T-cell (primary cell): ENCODE measurements around the gene MAP1B. TPM values are rescaled to one million over a fixed set of nuclear protein-coding genes. Genes with fewer than 3 reads are reported as not detected.
A peak's percentile ranks its signal among the peaks of the same experiment; 100 is the strongest.

Experiments used
- ATAC-seq, 4 experiments: fragments of 200-7000 bp in 3 of 4; fragments of 150-1000 bp in 1 of 4; cut with Tn5 transposase; replicated peaks in 1 of 4; 1 replicate in 3 of 4; 2 replicates in 1 of 4; pipeline ENCODE4 v1.10.0; 2021; ENCODE audit warnings: moderate library complexity in 3 of 4, mild to moderate bottlenecking in 2 of 4, moderate number of reproducible peaks in 1 of 4
- CTCF ChIA-PET, 2 donors: fragments of 300-600 bp; sonication (Branson Sonifier 250); formaldehyde crosslinking; loops; one replicate each; lab custom pipeline; 2022; ENCODE audit warnings: antibody characterized with exemption in 2 of 2; lab: Charles Lee
- POLR2A ChIA-PET, 2 donors: fragments of 300-600 bp; sonication (Branson Sonifier 250); formaldehyde crosslinking; loops; one replicate each; lab custom pipeline; 2022; ENCODE audit warnings: antibody characterized with exemption in 2 of 2; lab: Charles Lee
- DNase-seq, 35 experiments: peaks; one replicate each; pipeline versions ENCODE4 v3.0.0 to v3.0.0-alpha.2; 2013 to 2023
- H3K27ac ChIP-seq: one replicate; pipeline ENCODE4 v1.5.1; 2013; ENCODE audit warnings: low read length
- H3K27me3 ChIP-seq, 2 experiments: replicated peaks in 1 of 2; 1 replicate in 1 of 2; 2 replicates in 1 of 2; pipeline versions ENCODE4 v1.6.1 to v1.7.0; 2013; ENCODE audit warnings: low read length in 1 of 2, mixed read lengths in 1 of 2; ENCODE audit not compliant: control insufficient read depth in 2 of 2, insufficient read depth in 2 of 2; ENCODE audit errors: extremely low read depth in 1 of 2
- H3K36me3 ChIP-seq, 2 donors: 1 replicate in 1 of 2; 2 replicates in 1 of 2; pipeline versions ENCODE4 v1.6.1 to v1.7.0; 2013; ENCODE audit warnings: low read length in 1 of 2; ENCODE audit not compliant: control insufficient read depth in 2 of 2, insufficient read depth in 1 of 2; ENCODE audit errors: extremely low read depth in 1 of 2
- H3K4me1 ChIP-seq, 2 experiments: 1 replicate in 1 of 2; 2 replicates in 1 of 2; pipeline versions ENCODE4 v1.6.1 to v1.7.0; 2013; ENCODE audit warnings: low read length in 2 of 2, mixed read lengths in 1 of 2; ENCODE audit not compliant: insufficient read depth in 2 of 2, control insufficient read depth in 1 of 2; ENCODE audit errors: extremely low read depth in 1 of 2
- H3K4me3 ChIP-seq, 2 donors: 1 replicate in 1 of 2; 2 replicates in 1 of 2; pipeline versions ENCODE4 v1.5.1 to v1.7.0; 2013; ENCODE audit warnings: mild to moderate bottlenecking in 2 of 2, low read length in 1 of 2, moderate library complexity in 1 of 2; ENCODE audit not compliant: control insufficient read depth in 1 of 2; ENCODE audit errors: extremely low read depth in 1 of 2
- H3K9me3 ChIP-seq: 2 replicates; pipeline ENCODE4 v1.7.0; 2013
- H3K27ac Mint-ChIP-seq, 2 donors: one replicate each; pipeline ENCODE4 v1.8.0; 2020 to 2021; ENCODE audit warnings: mild to moderate bottlenecking in 2 of 2, mixed read lengths in 2 of 2
- H3K27me3 Mint-ChIP-seq, 2 donors: one replicate each; pipeline ENCODE4 v1.8.0; 2021 to 2022; ENCODE audit warnings: mixed read lengths in 2 of 2
- H3K36me3 Mint-ChIP-seq: one replicate; pipeline ENCODE4 v1.8.0; 2021; ENCODE audit warnings: mixed read lengths
- H3K4me1 Mint-ChIP-seq, 3 donors: one replicate each; pipeline ENCODE4 v1.8.0; 2020 to 2022; ENCODE audit warnings: mixed read lengths in 3 of 3, mild to moderate bottlenecking in 1 of 3
- H3K4me3 Mint-ChIP-seq, 3 donors: one replicate each; pipeline ENCODE4 v1.8.0; 2020 to 2022; ENCODE audit warnings: mild to moderate bottlenecking in 3 of 3, mixed read lengths in 3 of 3, moderate library complexity in 3 of 3
- H3K9me3 Mint-ChIP-seq, 3 donors: one replicate each; pipeline ENCODE4 v1.8.0; 2020 to 2022; ENCODE audit warnings: mixed read lengths in 3 of 3
- WGBS: methylation state at CpG from one replicate; pipeline ENCODE4 v1.1.5; 2013; ENCODE audit warnings: missing lambda C conversion rate; ENCODE audit not compliant: insufficient coverage; 5-methylcytosine and 5-hydroxymethylcytosine counted together
- total RNA-seq, 35 experiments: library from RNA in 6 of 35; stranded (reverse) in 6 of 35; fragments of 120-200 nt in 1 of 35; gene quantifications; one replicate each; pipeline versions ENCODE4 v1.2.1 to v1.2.4 and lab custom pipeline; 2013 to 2026

Gene MAP1B
- total RNA-seq, 5 donors from 2014 or later (not counting 1 experiment from before 2014, with no cell fraction given): 0.33 to 0.98 (median 0.47) TPM; not detected in 2

DNA sequence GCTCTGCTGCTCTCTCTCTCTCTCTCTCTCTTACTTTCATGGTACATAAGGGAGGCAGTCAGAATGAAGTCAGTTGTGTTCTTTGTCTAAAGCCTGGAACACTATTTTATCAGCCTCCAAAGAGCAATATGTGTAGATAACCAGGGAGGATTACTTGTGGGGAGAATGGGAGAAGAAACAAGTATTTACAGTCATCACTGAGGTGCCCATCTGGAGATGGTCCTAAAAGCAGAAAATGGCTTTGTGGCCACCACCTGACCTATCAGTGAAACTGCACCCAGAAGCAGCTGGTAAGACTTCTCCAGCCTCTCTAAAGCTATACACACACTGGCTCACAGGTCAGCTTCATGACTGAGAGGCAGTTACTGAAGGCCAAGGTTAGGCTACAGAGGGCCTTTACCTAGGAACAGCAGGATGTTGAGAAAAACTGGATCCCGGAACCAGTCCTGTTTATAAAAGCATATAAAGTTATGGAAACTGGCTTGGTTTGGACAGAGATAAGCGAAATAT is 137.6 kb downstream of the MAP1B start:
- peaks cover 17 to 22% (median 20%) of the 10 kb centered on the region in 3 donors for H3K4me1 Mint-ChIP-seq

DNA sequence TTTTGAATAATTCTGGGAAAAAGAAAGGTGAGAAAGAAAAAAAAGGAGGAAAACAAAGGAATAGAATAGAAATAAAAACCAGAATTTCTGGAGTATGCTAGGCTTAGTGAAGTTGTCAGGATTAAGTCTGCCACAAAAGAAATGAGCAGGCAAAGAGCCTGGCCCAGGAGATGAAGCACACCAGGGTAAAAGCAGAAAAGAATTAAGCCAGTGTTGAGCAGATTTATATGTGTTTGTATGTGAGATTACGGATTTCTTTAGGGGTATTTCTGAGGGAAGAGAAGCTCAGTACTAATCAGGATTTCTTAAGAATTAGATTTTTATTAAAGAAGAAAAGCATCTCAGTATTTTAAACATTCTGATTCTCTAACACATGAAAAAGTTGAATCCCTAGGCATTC is 138.3 kb downstream of the MAP1B start:
- no peak for DNase-seq
- Mint-ChIP-seq H3K4me3 (no peak overlapping the region), H3K27me3 (no peaks in the 10 kb centered on the region), H3K36me3 (peaks cover 14% of the 10 kb centered on the region), H3K27ac (no peak overlapping the region), H3K4me1 (peaks cover 17 to 22% (median 20%) of the 10 kb centered on the region in 3 donors), H3K9me3 (no peaks in the 10 kb centered on the region)
- Histone ChIP-seq H3K4me1 (no peaks in the 10 kb centered on the region), H3K9me3 (no peaks in the 10 kb centered on the region), H3K27me3 (no peaks in the 10 kb centered on the region), H3K27ac (no peak overlapping the region), H3K4me3 (no peak overlapping the region), H3K36me3 (no peaks in the 10 kb centered on the region)
- ChIA-PET CTCF (interaction anchor here in 1 of 2 donors (1.1 kb wide), 1 partner anchor 11 kb away, joined by 4 read pairs; no protein-coding TSS in a partner anchor), POLR2A (no interaction called here)
- ATAC-seq: no peak
- no CpG with 5 or more reads among the region's 1 CpG for WGBS

More for the DNA sequence above, 137.6 kb downstream of the MAP1B start:
- Histone ChIP-seq H3K36me3 (no peaks in the 10 kb centered on the region), H3K4me3 (no peak overlapping the region), H3K27ac (no peak overlapping the region), H3K4me1 (no peaks in the 10 kb centered on the region), H3K27me3 (no peaks in the 10 kb centered on the region), H3K9me3 (no peaks in the 10 kb centered on the region)
- 100% methylated on average over 1 of the region's 2 CpGs for WGBS
- Mint-ChIP-seq H3K4me3 (no peak overlapping the region), H3K36me3 (peaks cover 14% of the 10 kb centered on the region), H3K9me3 (no peaks in the 10 kb centered on the region), H3K27me3 (no peaks in the 10 kb centered on the region), H3K27ac (no peak overlapping the region)
- ChIA-PET POLR2A (no interaction called here), CTCF (interaction anchor here in 1 of 2 donors (1.1 kb wide), 1 partner anchor 10 kb away, joined by 4 read pairs; no protein-coding TSS in a partner anchor)
- DNase-seq (peak in 1 of 35 experiments; percentile 11), ATAC-seq (no peak)

DNA sequence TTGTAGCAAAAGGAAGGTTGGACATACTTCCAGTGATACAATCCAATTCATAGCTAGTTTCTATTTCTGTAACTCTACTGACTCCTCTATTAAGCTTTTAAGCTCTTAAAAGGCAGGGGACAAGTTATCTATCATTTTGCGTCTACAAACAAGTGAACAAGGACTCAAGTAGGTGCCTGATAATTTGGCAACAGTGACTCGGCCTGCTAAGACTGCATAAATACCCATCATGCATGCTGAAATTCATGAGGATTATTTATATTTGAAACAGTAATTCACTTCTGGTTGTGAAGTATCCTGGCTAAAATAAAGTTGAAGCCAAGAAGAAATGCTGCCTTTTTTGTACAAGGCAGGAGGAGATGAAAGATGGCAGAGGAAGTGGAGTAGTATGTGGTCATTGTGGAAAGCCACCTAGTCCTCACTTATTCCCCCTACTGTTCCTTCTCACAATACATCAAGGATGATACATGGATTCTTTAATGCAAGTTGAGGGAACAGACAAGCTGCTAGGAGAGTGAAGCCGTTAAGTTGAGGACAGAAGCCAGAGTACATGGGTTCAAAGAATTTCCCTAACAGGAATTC is 138.8 kb downstream of the MAP1B start:
- POLR2A ChIA-PET: no interaction called here
- H3K9me3 ChIP-seq: no peaks in the 10 kb centered on the region
- ATAC-seq (no peak), DNase-seq (no peak)
- H3K27me3 Mint-ChIP-seq: no peaks in the 10 kb centered on the region
- no peak overlapping the region for H3K4me3 ChIP-seq
- no peaks in the 10 kb centered on the region for H3K27me3 ChIP-seq
- no peak overlapping the region for H3K27ac Mint-ChIP-seq
- H3K36me3 ChIP-seq: no peaks in the 10 kb centered on the region
- H3K36me3 Mint-ChIP-seq: peaks cover 16% of the 10 kb centered on the region
- peaks cover 20 to 24% (median 21%) of the 10 kb centered on the region in 3 donors for H3K4me1 Mint-ChIP-seq
- H3K4me1 ChIP-seq: no peaks in the 10 kb centered on the region
- CTCF ChIA-PET: no interaction called here
- H3K4me3 Mint-ChIP-seq: no peak overlapping the region
- H3K9me3 Mint-ChIP-seq: no peaks in the 10 kb centered on the region
- WGBS: no CpG with 5 or more reads among the region's 3 CpGs
- H3K27ac ChIP-seq: no peak overlapping the region

DNA sequence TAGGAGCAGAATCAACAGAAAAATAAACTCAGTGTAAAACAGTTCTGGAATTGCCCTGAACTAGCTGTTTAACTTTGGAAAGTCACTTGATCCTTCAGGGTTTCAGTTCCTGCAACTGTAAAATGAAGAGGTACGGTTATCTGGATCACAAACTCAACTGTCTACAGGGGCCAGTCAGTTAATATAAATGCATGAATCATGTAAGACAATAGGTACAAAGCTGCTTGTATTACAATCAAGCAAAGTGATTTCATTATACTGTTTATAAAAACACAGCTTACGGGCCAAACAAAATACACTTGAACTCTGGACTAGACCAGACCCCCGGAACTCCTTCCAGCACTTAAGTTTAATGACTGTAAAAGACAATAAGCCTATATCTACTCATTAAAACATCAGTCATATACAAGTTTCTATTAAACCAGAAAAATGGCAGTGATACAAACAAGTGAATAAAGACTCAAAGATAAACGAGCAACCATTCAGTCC is 139.7 kb downstream of the MAP1B start:
- Mint-ChIP-seq H3K27ac (no peak overlapping the region), H3K27me3 (no peaks in the 10 kb centered on the region), H3K9me3 (no peaks in the 10 kb centered on the region), H3K4me3 (no peak overlapping the region), H3K36me3 (peaks cover 12% of the 10 kb centered on the region), H3K4me1 (peaks cover 20 to 26% (median 24%) of the 10 kb centered on the region in 3 donors)
- Histone ChIP-seq H3K27ac (no peak overlapping the region), H3K27me3 (no peaks in the 10 kb centered on the region), H3K4me1 (no peaks in the 10 kb centered on the region), H3K4me3 (no peak overlapping the region), H3K9me3 (no peaks in the 10 kb centered on the region), H3K36me3 (no peaks in the 10 kb centered on the region)
- ChIA-PET POLR2A (no interaction called here), CTCF (no interaction called here)
- ATAC-seq: no peak
- no peak for DNase-seq
- 100% methylated on average over 2 of the region's 4 CpGs for WGBS

DNA sequence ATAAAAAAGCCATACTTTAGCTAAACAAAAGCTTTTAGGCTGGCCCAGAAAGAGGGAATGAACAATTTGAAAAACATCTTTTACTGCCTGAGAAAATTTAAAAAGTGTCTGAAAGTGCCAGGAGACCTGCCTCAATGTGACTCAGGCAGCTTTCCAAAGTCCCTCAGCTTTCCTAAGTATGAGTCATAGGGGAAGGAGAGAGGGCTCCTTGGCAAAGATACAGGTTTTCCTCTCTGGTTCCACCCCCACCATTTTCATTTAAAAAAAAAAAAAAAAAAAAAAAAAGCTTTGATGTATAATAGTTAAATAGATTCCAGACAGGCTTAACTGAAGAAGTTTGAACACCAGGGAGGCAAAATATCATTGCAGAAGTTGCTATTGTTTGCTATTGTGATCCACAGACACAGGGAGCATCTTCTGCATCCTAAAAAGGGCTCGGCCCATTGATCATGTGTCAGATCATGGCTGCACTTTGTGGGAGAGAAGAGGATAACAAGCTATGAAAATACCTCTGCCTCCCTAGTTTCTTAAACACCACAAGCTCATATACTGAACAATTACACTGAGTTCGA is 141.2 kb downstream of the MAP1B start:
- Histone ChIP-seq H3K36me3 (peaks cover 0 to 3% of the 10 kb centered on the region in 2 donors), H3K27me3 (no peaks in the 10 kb centered on the region), H3K4me3 (no peak overlapping the region), H3K27ac (no peak overlapping the region), H3K4me1 (no peaks in the 10 kb centered on the region), H3K9me3 (no peaks in the 10 kb centered on the region)
- Mint-ChIP-seq H3K27ac (no peak overlapping the region), H3K4me3 (no peak overlapping the region), H3K4me1 (peaks cover 21 to 29% (median 24%) of the 10 kb centered on the region in 3 donors), H3K27me3 (no peaks in the 10 kb centered on the region), H3K36me3 (peaks cover 14% of the 10 kb centered on the region), H3K9me3 (no peaks in the 10 kb centered on the region)
- ChIA-PET POLR2A (interaction anchor here in 1 of 2 donors (0.5 kb wide), 1 partner anchor 70 kb away, joined by 3 read pairs; no protein-coding TSS in a partner anchor), CTCF (interaction anchor here (0.5 to 1.2 kb wide), 4 partner anchors 10 to 50 kb away, joined by 3 to 8 read pairs (median 4); no protein-coding TSS in a partner anchor)
- DNase-seq (no peak), ATAC-seq (no peak)
- no CpG with 5 or more reads among the region's 2 CpGs for WGBS

DNA sequence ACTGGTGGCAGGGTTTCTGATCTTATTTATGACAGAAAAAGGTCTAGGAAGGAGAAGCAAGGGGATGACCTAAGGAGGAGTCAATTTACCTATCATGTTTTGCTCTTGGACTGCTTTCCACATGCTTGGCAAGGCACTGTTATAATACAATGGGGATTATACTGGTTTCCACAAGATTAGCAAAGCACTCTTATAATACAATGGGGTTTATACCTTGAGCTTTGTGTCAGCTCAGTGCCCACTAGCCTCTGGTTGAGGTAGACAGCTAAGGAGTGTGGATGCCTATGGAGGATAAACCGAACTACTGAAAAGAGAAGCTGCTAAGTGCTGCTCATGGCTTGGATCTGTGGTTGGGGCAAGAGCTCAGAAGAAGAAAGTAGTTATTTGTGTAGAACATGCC is 144.1 kb downstream of the MAP1B start:
- 100% methylated on average over 1 of the region's 1 CpG for WGBS
- CTCF ChIA-PET: no interaction called here
- Histone ChIP-seq H3K36me3 (peaks cover 0 to 3% of the 10 kb centered on the region in 2 donors), H3K9me3 (no peaks in the 10 kb centered on the region), H3K27me3 (no peaks in the 10 kb centered on the region), H3K4me3 (no peak overlapping the region), H3K4me1 (no peaks in the 10 kb centered on the region), H3K27ac (no peak overlapping the region)
- DNase-seq (no peak), ATAC-seq (no peak)
- no peak overlapping the region for H3K27ac Mint-ChIP-seq
- H3K36me3 Mint-ChIP-seq: peaks cover 30% of the 10 kb centered on the region
- no peaks in the 10 kb centered on the region for H3K27me3 Mint-ChIP-seq
- POLR2A ChIA-PET: no interaction called here
- H3K4me1 Mint-ChIP-seq: peaks cover 13 to 26% (median 15%) of the 10 kb centered on the region in 3 donors
- H3K9me3 Mint-ChIP-seq: no peaks in the 10 kb centered on the region
- H3K4me3 Mint-ChIP-seq: no peak overlapping the region
